Endothelial cell of umbilical vein (primary cell): ENCODE data around the gene ZAR1. TPM values are rescaled to one million over a fixed set of nuclear protein-coding genes. Genes with fewer than 3 reads are reported as not detected.

Source experiments
- BruUV-seq: library from RNA; stranded (reverse); fragments of 400-500 nt; replicated peaks from 2 replicates; lab custom pipeline; 2021; lab: Mats Ljungman, UMichigan
- CTCF ChIA-PET: fragments of 300-600, 350-600 bp; sonication (Branson Sonifier 250); formaldehyde crosslinking; loops from one replicate; lab custom pipeline; 2021; ENCODE audit warnings: antibody characterized with exemption, inconsistent platforms; lab: Charles Lee
- POLR2A ChIA-PET: fragments of 300-600, 350-600 bp; sonication (Branson Sonifier 250); formaldehyde crosslinking; loops from one replicate; lab custom pipeline; 2021; ENCODE audit warnings: antibody characterized with exemption, inconsistent platforms; lab: Charles Lee
- DNase-seq: peaks from one replicate; pipeline ENCODE4 v3.0.0-alpha.2; 2011; ENCODE audit warnings: low read depth, low spot score
- FAIRE-seq: peaks from 2 replicates; lab custom pipeline; 2011; peaks lifted over from hg19 to GRCh38; lab: Jason Lieb, UNC
- H2AFZ ChIP-seq: 2 replicates; pipeline ENCODE4 v1.6.0; 2012; ENCODE audit warnings: low read depth, low read length, control low read depth, inconsistent platforms
- H3K27ac ChIP-seq: 2 replicates; pipeline ENCODE4 v1.5.1; 2011; ENCODE audit warnings: low read depth, mild to moderate bottlenecking, control low read depth, low read length, moderate library complexity; ENCODE audit not compliant: insufficient read depth
- H3K27me3 ChIP-seq, 2 experiments: 2 replicates each; pipeline versions ENCODE4 v1.6.0 to v1.6.1; 2011; ENCODE audit warnings: low read length in 2 of 2, mixed read lengths in 1 of 2; ENCODE audit not compliant: control insufficient read depth in 2 of 2, insufficient read depth in 2 of 2
- H3K36me3 ChIP-seq, 2 experiments: 2 replicates in 1 of 2; 3 replicates in 1 of 2; pipeline ENCODE4 v1.5.1; 2011; ENCODE audit warnings: low read length in 2 of 2, mild to moderate bottlenecking in 1 of 2, moderate library complexity in 1 of 2; ENCODE audit not compliant: control insufficient read depth in 2 of 2, insufficient read depth in 2 of 2; ENCODE audit errors: extremely low read depth in 1 of 2
- H3K4me1 ChIP-seq: 3 replicates; pipeline ENCODE4 v1.5.1; 2011; ENCODE audit warnings: mild to moderate bottlenecking, low read length; ENCODE audit not compliant: control insufficient read depth, insufficient read depth; ENCODE audit errors: extremely low read depth
- H3K4me2 ChIP-seq: 2 replicates; pipeline ENCODE4 v1.6.1; 2011; ENCODE audit warnings: low read length, control low read depth, mixed read lengths; ENCODE audit not compliant: insufficient read depth
- H3K4me3 ChIP-seq, 3 experiments: fragments of 200-600 bp in 1 of 3; sonication (generic), shearing (Covaris generic) in 1 of 3; replicated peaks in 1 of 3; 2 replicates each; pipeline ENCODE4 v1.5.1; 2011 to 2016; ENCODE audit warnings: control low read depth in 3 of 3, low read length in 3 of 3, mild to moderate bottlenecking in 2 of 3, inconsistent platforms in 1 of 3, low read depth in 1 of 3, moderate library complexity in 1 of 3; ENCODE audit not compliant: insufficient read depth in 1 of 3
- H3K79me2 ChIP-seq: 2 replicates; pipeline ENCODE4 v1.6.0; 2012; ENCODE audit warnings: low read length, inconsistent platforms; ENCODE audit not compliant: control insufficient read depth, insufficient read depth
- H3K9ac ChIP-seq: replicated peaks from 2 replicates; pipeline ENCODE3; 2011; ENCODE audit warnings: low read length, control low read depth; ENCODE audit not compliant: insufficient read depth; ENCODE audit errors: extremely low read depth
- H3K9me1 ChIP-seq: replicated peaks from 3 replicates; pipeline ENCODE4 v1.6.0; 2011; ENCODE audit warnings: mild to moderate bottlenecking, low read length; ENCODE audit not compliant: control insufficient read depth, insufficient read depth; ENCODE audit errors: extremely low read depth
- H3K9me3 ChIP-seq: replicated peaks from 2 replicates; pipeline ENCODE4 v1.5.1; 2012; ENCODE audit warnings: low read length, inconsistent platforms; ENCODE audit not compliant: control insufficient read depth, insufficient read depth
- H4K20me1 ChIP-seq: replicated peaks from 2 replicates; pipeline ENCODE3; 2011; ENCODE audit warnings: mild to moderate bottlenecking, low read length; ENCODE audit not compliant: control insufficient read depth, insufficient read depth; ENCODE audit errors: extremely low read depth
- CTCF ChIP-seq, 2 donors: IDR thresholded peaks; 1 replicate in 1 of 2; 2 replicates in 1 of 2; pipeline ENCODE4 v1.5.1; 2011; ENCODE audit warnings: low read length in 2 of 2, mild to moderate bottlenecking in 2 of 2, moderate library complexity in 2 of 2, control low read depth in 1 of 2, inconsistent platforms in 1 of 2, low read depth in 1 of 2; ENCODE audit not compliant: insufficient read depth in 1 of 2; ENCODE audit errors: extremely low read depth in 1 of 2
- EZH2 ChIP-seq: IDR thresholded peaks from 2 replicates; pipeline ENCODE4 v1.6.1; 2012; ENCODE audit warnings: borderline replicate concordance, low read depth, mild to moderate bottlenecking, moderate library complexity, low read length, inconsistent platforms; ENCODE audit not compliant: severe bottlenecking
- FOS ChIP-seq: IDR thresholded peaks from 2 replicates; pipeline ENCODE4 v1.6.1; 2011; ENCODE audit warnings: mild to moderate bottlenecking, low read length, moderate library complexity, borderline replicate concordance; ENCODE audit not compliant: insufficient read depth
- GATA2 ChIP-seq: IDR thresholded peaks from 2 replicates; pipeline ENCODE4 v1.7.0; 2011; ENCODE audit warnings: low read depth, mild to moderate bottlenecking, moderate library complexity, mixed read lengths, low read length; ENCODE audit not compliant: insufficient read length, insufficient read depth
- JUN ChIP-seq: IDR thresholded peaks from 2 replicates; pipeline ENCODE4 v1.6.1; 2011; ENCODE audit warnings: borderline replicate concordance, low read depth; ENCODE audit not compliant: insufficient read length, insufficient read depth
- MAX ChIP-seq: IDR thresholded peaks from 2 replicates; pipeline ENCODE4 v1.6.1; 2011; ENCODE audit not compliant: insufficient read depth, insufficient read length
- MYC ChIP-seq: IDR thresholded peaks from one replicate; pipeline ENCODE4 v1.6.1; 2011; ENCODE audit warnings: mild to moderate bottlenecking, low read depth, low read length
- POLR2A ChIP-seq: IDR thresholded peaks from 2 replicates; pipeline ENCODE4 v1.6.1; 2012; ENCODE audit warnings: low read depth, mild to moderate bottlenecking, control low read depth, low read length
- POLR2AphosphoS5 ChIP-seq: IDR thresholded peaks from 2 replicates; pipeline ENCODE4 v1.6.1; 2012; ENCODE audit warnings: low read depth, mild to moderate bottlenecking, control low read depth, low read length, moderate library complexity; ENCODE audit not compliant: insufficient read depth
- dilution Hi-C: fragments of 300-500 bp; cut with MboI; formaldehyde crosslinking; loops from one replicate; pipeline ENCODE4 v1.15.0; 2019; ENCODE audit warnings: low sequenced_read_pairs; ENCODE audit not compliant: extremely low pct_ligation_motif_present
- intact Hi-C: fragments of 100-400 bp; cut with micrococcal nuclease; formaldehyde crosslinking; loops from one replicate; pipeline ENCODE4 v1.10.0; 2022
- polyA plus RNA-seq, 4 experiments: library from polyadenylated mRNA; depleted of rRNA in 3 of 4; stranded (reverse) in 3 of 4; unstranded in 1 of 4; fragments of >200 nt; gene quantifications; 2 replicates each; pipeline versions ENCODE4 v1.2.1 to v1.2.3, GENCODE V29; 2011 to 2012; ENCODE audit warnings: missing spikeins in 1 of 4
- total RNA-seq: library from RNA; stranded (reverse); gene quantifications from 2 replicates; pipeline ENCODE4 v1.2.3, GENCODE V29; 2021

ZAR1 gene
- total and polyA plus RNA-seq, 2 donors (not counting 3 experiments of a cell fraction or from before 2014, with no cell fraction given), result not detected

GRCh38 chr4:48506716-48507115 lies 16.7 kb downstream of the ZAR1 start:
- H3K4me3 ChIP-seq, result no peak overlapping the region
- H3K79me2 ChIP-seq, result no peaks in the 10 kb centered on the region
- no peak overlapping the region for H3K4me2 ChIP-seq
- H3K9me1 ChIP-seq, result no peaks in the 10 kb centered on the region
- ChIA-PET CTCF (interaction anchor here (1.1 kb wide), 1 partner anchor 34 kb away, joined by 3 read pairs; no protein-coding TSS in a partner anchor), POLR2A (no interaction called here)
- H3K36me3 ChIP-seq, result peaks cover 8 to 20% of the 10 kb centered on the region in 2 experiments
- H3K27ac ChIP-seq, result no peak overlapping the region
- H3K27me3 ChIP-seq, result no peaks in the 10 kb centered on the region
- H3K4me1 ChIP-seq, result no peaks in the 10 kb centered on the region
- H3K9ac ChIP-seq, result no peak overlapping the region
- DNase-seq (no peak), FAIRE-seq (no peak)
- no peak overlapping the region for H2AFZ ChIP-seq
- no peaks in the 10 kb centered on the region for H4K20me1 ChIP-seq
- intact Hi-C loops (no loop called here), dilution Hi-C loops (no loop called here)
- TF ChIP-seq GATA2 (no peak), POLR2AphosphoS5 (no peak), MYC (no peak), POLR2A (no peak), MAX (no peak), EZH2 (no peak), CTCF (IDR thresholded peaks at IDR 0.05; ENCODE audit: extremely low read depth in 1 of 2, insufficient read depth in 1 of 2, low read depth in 1 of 2, low read length in 2 of 2) (no peak), FOS (no peak), JUN (no peak)
- no peaks in the 10 kb centered on the region for H3K9me3 ChIP-seq
- no TSS peak for BruUV-seq
